Loucy (cell line): ENCODE measurements around the gene LIPC.

ENCODE experiments used
- H2AFZ ChIP-seq: fragments of 200-600 bp; sonication (generic); 2 replicates; pipeline ENCODE4 v1.6.0; 2016; ENCODE audit warnings: antibody characterized with exemption, mild to moderate bottlenecking, low read length, moderate library complexity
- H3F3A ChIP-seq: fragments of 200-600 bp; 2 replicates; pipeline ENCODE4 v1.6.0; 2016; ENCODE audit warnings: antibody characterized with exemption, low read depth, mild to moderate bottlenecking
- H3K27me3 ChIP-seq: fragments of 200-600 bp; sonication (generic); 2 replicates; pipeline ENCODE4 v1.6.1; 2014; ENCODE audit warnings: low read length, mild to moderate bottlenecking; ENCODE audit not compliant: insufficient read depth, poor library complexity, severe bottlenecking
- H3K36me3 ChIP-seq: fragments of 200-600 bp; sonication (generic); 2 replicates; pipeline ENCODE4 v1.6.1; 2016; ENCODE audit warnings: low read length; ENCODE audit not compliant: insufficient read depth
- H3K4me1 ChIP-seq: fragments of 200-600 bp; sonication (generic); 2 replicates; pipeline ENCODE4 v1.5.1; 2014; ENCODE audit warnings: low read length, mild to moderate bottlenecking; ENCODE audit not compliant: insufficient read depth, poor library complexity, severe bottlenecking
- H3K4me2 ChIP-seq: fragments of 200-600 bp; sonication (generic); 2 replicates; pipeline ENCODE4 v1.6.0; 2014; ENCODE audit warnings: antibody characterized with exemption, low read length, low read depth, mild to moderate bottlenecking; ENCODE audit not compliant: poor library complexity, severe bottlenecking
- H3K4me3 ChIP-seq: fragments of 200-600 bp; sonication (generic); 2 replicates; pipeline ENCODE4 v1.5.1; 2014; ENCODE audit warnings: low read length, mild to moderate bottlenecking, mixed read lengths; ENCODE audit not compliant: poor library complexity, severe bottlenecking
- H3K79me2 ChIP-seq: fragments of 200-600 bp; sonication (generic); 2 replicates; pipeline ENCODE4 v1.6.1; 2014; ENCODE audit warnings: low read length; ENCODE audit not compliant: insufficient read depth
- H3K9ac ChIP-seq: fragments of 200-600 bp; sonication (generic); 2 replicates; pipeline ENCODE4 v1.6.0; 2014; ENCODE audit warnings: mild to moderate bottlenecking, low read depth, low read length, moderate library complexity; ENCODE audit not compliant: poor library complexity, severe bottlenecking
- H3K9me2 ChIP-seq: fragments of 200-600 bp; sonication (generic); replicated peaks from 2 replicates; pipeline ENCODE4 v1.6.1; 2016; ENCODE audit warnings: low read depth, low read length, mixed read lengths
- H3K9me3 ChIP-seq: fragments of 200-600 bp; sonication (generic); 2 replicates; pipeline ENCODE4 v1.6.1; 2014; ENCODE audit warnings: mild to moderate bottlenecking, antibody characterized with exemption, low read length, low read depth; ENCODE audit not compliant: insufficient read depth
- H4K20me1 ChIP-seq: fragments of 200-600 bp; sonication (generic); 2 replicates; pipeline ENCODE4 v1.6.0; 2014; ENCODE audit warnings: antibody characterized with exemption, low read length, mild to moderate bottlenecking; ENCODE audit not compliant: insufficient read depth, poor library complexity, severe bottlenecking
- CTCF ChIP-seq: fragments of 200-600 bp; sonication (generic); conservative IDR thresholded peaks from 2 replicates; pipeline ENCODE4 v1.5.1; 2014; ENCODE audit warnings: mild to moderate bottlenecking, antibody characterized with exemption, low read length
- EZH2phosphoT487 ChIP-seq: fragments of 200-600 bp; IDR thresholded peaks from 2 replicates; pipeline ENCODE4 v1.6.1; 2018; ENCODE audit warnings: antibody characterized with exemption, mild to moderate bottlenecking, moderate library complexity, borderline replicate concordance

The LIPC gene

DNA sequence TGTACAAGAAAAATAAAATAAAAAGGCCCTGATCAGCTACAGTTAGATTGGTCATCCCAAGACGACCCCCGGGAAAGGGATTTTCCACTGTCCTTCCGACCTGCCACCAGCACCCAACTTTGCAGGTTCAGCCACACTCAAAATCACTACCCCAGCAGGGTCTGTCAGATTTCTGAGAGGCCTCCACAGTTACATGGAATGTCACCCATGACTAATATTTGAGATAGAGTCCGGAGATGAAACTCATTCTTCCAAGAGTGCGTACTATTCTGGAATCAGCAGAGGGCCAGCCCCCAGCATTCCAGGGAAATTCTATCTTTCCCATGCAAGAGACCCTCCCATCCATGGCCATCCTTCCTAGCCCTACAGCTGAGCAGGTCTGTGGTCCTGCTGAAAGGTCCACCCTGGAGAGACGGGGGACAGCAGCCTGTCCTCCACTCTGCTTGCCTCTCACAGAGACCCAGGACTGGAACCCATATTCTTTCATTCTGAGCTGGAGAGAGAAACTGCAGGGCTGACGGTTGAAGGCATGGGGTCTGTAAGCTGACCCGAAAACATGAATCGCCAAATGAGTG lies 5.8 kb downstream of the LIPC start:
- Histone ChIP-seq H3K79me2 (no peaks in the 10 kb centered on the region), H3K27me3 (no peaks in the 10 kb centered on the region), H3F3A (no peaks in the 10 kb centered on the region), H3K4me3 (no peak overlapping the region), H4K20me1 (no peaks in the 10 kb centered on the region), H3K36me3 (no peaks in the 10 kb centered on the region), H2AFZ (no peak overlapping the region), H3K9me3 (no peaks in the 10 kb centered on the region), H3K4me2 (no peak overlapping the region), H3K9ac (no peak overlapping the region), H3K4me1 (peaks cover 20% of the 10 kb centered on the region), H3K9me2 (no peaks in the 10 kb centered on the region)
- TF ChIP-seq EZH2phosphoT487: no peak
- TF ChIP-seq CTCF: no peak

DNA sequence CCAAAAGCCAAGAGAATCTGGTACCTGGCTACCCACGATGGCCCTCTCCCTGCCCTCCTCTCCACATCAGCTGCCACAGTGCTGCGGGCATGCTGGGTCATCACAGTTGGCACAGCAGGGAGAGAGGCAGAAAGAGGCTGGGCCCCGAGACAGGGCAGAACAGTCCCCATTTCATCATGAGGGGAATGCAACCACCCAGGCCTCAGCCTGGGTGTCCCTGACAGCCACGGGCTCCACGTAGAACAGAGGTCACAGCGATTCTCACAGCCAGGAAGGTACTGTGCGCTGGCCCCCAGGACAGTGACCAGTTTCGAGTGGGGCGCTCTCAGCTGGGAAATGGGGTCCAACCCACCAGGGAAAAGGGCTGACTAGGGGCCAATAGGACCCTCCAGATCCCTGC lies 6.3 kb downstream of the LIPC start:
- Histone ChIP-seq H3K9ac (peak overlapping the region; percentile 6), H3K9me3 (no peaks in the 10 kb centered on the region), H3K4me1 (peaks cover 20% of the 10 kb centered on the region), H3K4me2 (no peak overlapping the region), H2AFZ (no peak overlapping the region), H4K20me1 (no peaks in the 10 kb centered on the region), H3K4me3 (no peak overlapping the region), H3K9me2 (no peaks in the 10 kb centered on the region), H3F3A (no peaks in the 10 kb centered on the region), H3K36me3 (no peaks in the 10 kb centered on the region), H3K79me2 (no peaks in the 10 kb centered on the region), H3K27me3 (no peaks in the 10 kb centered on the region)
- TF ChIP-seq CTCF: no peak
- no peak for TF ChIP-seq EZH2phosphoT487

GRCh38 chr15:58438956-58439355 lies 7.2 kb downstream of the LIPC start:
- TF ChIP-seq CTCF (peak; percentile 82), EZH2phosphoT487 (no peak)
- no peaks in the 10 kb centered on the region for H3K9me2 ChIP-seq
- H3K9me3 ChIP-seq: no peaks in the 10 kb centered on the region
- peak overlapping the region; percentile 23; the same call in 1 of the 2 replicates for H2AFZ ChIP-seq
- no peak overlapping the region for H3K4me2 ChIP-seq
- no peaks in the 10 kb centered on the region for H3K79me2 ChIP-seq
- H3K4me1 ChIP-seq: peaks cover 20% of the 10 kb centered on the region
- H3K4me3 ChIP-seq: no peak overlapping the region
- no peaks in the 10 kb centered on the region for H4K20me1 ChIP-seq
- no peaks in the 10 kb centered on the region for H3F3A ChIP-seq
- no peaks in the 10 kb centered on the region for H3K36me3 ChIP-seq
- H3K9ac ChIP-seq: peak overlapping the region; percentile 6
- no peaks in the 10 kb centered on the region for H3K27me3 ChIP-seq
